Measurements from ENCODE around the gene FLACC1. TPM values are rescaled to one million over a fixed set of nuclear protein-coding genes. Genes with fewer than 3 reads are reported as not detected.

FLACC1 gene
- total RNA-seq, 1 experiment from 2014 or later = 0.17 TPM

- ATAC-seq (peak; percentile 15), DNase-seq (ENCODE audit: low spot score) (no peak)
- TF ChIP-seq AR (CRISPR knock-in tag; IDR thresholded peaks at IDR 0.05) = no peak
- TF ChIP-seq, protein P1, sequence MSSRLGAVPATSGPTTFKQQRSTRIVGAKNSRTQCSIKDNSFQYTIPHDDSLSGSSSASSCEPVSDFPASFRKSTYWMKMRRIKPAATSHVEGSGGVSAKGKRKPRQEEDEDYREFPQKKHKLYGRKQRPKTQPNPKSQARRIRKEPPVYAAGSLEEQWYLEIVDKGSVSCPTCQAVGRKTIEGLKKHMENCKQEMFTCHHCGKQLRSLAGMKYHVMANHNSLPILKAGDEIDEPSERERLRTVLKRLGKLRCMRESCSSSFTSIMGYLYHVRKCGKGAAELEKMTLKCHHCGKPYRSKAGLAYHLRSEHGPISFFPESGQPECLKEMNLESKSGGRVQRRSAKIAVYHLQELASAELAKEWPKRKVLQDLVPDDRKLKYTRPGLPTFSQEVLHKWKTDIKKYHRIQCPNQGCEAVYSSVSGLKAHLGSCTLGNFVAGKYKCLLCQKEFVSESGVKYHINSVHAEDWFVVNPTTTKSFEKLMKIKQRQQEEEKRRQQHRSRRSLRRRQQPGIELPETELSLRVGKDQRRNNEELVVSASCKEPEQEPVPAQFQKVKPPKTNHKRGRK (CRISPR knock-in tag; IDR thresholded peaks at IDR 0.05; ENCODE audit: borderline replicate concordance) = no peak
- TF ChIP-seq SMAD4 (CRISPR knock-in tag; IDR thresholded peaks at IDR 0.05) = no peak
- TF ChIP-seq, protein P2, sequence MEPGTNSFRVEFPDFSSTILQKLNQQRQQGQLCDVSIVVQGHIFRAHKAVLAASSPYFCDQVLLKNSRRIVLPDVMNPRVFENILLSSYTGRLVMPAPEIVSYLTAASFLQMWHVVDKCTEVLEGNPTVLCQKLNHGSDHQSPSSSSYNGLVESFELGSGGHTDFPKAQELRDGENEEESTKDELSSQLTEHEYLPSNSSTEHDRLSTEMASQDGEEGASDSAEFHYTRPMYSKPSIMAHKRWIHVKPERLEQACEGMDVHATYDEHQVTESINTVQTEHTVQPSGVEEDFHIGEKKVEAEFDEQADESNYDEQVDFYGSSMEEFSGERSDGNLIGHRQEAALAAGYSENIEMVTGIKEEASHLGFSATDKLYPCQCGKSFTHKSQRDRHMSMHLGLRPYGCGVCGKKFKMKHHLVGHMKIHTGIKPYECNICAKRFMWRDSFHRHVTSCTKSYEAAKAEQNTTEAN (CRISPR knock-in tag; IDR thresholded peaks at IDR 0.05) = no peak
- TF ChIP-seq, protein P3, sequence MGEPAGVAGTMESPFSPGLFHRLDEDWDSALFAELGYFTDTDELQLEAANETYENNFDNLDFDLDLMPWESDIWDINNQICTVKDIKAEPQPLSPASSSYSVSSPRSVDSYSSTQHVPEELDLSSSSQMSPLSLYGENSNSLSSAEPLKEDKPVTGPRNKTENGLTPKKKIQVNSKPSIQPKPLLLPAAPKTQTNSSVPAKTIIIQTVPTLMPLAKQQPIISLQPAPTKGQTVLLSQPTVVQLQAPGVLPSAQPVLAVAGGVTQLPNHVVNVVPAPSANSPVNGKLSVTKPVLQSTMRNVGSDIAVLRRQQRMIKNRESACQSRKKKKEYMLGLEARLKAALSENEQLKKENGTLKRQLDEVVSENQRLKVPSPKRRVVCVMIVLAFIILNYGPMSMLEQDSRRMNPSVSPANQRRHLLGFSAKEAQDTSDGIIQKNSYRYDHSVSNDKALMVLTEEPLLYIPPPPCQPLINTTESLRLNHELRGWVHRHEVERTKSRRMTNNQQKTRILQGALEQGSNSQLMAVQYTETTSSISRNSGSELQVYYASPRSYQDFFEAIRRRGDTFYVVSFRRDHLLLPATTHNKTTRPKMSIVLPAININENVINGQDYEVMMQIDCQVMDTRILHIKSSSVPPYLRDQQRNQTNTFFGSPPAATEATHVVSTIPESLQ (CRISPR knock-in tag; IDR thresholded peaks at IDR 0.05) = no peak
- TF ChIP-seq ZNF232 (CRISPR knock-in tag; IDR thresholded peaks at IDR 0.05) = 0 out of 2 replicates have a peak, but pooled peaks have one; percentile 22
- no peak for TF ChIP-seq CREM (CRISPR knock-in tag; IDR thresholded peaks at IDR 0.05)
- TF ChIP-seq, protein P4, sequence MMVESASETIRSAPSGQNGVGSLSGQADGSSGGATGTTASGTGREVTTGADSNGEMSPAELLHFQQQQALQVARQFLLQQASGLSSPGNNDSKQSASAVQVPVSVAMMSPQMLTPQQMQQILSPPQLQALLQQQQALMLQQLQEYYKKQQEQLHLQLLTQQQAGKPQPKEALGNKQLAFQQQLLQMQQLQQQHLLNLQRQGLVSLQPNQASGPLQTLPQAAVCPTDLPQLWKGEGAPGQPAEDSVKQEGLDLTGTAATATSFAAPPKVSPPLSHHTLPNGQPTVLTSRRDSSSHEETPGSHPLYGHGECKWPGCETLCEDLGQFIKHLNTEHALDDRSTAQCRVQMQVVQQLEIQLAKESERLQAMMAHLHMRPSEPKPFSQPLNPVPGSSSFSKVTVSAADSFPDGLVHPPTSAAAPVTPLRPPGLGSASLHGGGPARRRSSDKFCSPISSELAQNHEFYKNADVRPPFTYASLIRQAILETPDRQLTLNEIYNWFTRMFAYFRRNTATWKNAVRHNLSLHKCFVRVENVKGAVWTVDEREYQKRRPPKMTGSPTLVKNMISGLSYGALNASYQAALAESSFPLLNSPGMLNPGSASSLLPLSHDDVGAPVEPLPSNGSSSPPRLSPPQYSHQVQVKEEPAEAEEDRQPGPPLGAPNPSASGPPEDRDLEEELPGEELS (CRISPR knock-in tag; IDR thresholded peaks at IDR 0.05) = 0 out of 2 replicates have a peak, but pooled peaks have one; percentile 32
- TF ChIP-seq NR1H2 (CRISPR knock-in tag; IDR thresholded peaks at IDR 0.05) = no peak
- no peak for TF ChIP-seq CBFB (CRISPR knock-in tag; IDR thresholded peaks at IDR 0.05; ENCODE audit: low read depth)
- TF ChIP-seq RELA (CRISPR knock-in tag; IDR thresholded peaks at IDR 0.05; ENCODE audit: borderline replicate concordance) = no peak
- TF ChIP-seq SP1 (CRISPR knock-in tag; conservative IDR thresholded peaks at IDR 0.05) = no peak
- TF ChIP-seq, protein P5, sequence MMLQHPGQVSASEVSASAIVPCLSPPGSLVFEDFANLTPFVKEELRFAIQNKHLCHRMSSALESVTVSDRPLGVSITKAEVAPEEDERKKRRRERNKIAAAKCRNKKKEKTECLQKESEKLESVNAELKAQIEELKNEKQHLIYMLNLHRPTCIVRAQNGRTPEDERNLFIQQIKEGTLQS (CRISPR knock-in tag; conservative IDR thresholded peaks at IDR 0.05) = no peak
- TF ChIP-seq, protein P6, sequence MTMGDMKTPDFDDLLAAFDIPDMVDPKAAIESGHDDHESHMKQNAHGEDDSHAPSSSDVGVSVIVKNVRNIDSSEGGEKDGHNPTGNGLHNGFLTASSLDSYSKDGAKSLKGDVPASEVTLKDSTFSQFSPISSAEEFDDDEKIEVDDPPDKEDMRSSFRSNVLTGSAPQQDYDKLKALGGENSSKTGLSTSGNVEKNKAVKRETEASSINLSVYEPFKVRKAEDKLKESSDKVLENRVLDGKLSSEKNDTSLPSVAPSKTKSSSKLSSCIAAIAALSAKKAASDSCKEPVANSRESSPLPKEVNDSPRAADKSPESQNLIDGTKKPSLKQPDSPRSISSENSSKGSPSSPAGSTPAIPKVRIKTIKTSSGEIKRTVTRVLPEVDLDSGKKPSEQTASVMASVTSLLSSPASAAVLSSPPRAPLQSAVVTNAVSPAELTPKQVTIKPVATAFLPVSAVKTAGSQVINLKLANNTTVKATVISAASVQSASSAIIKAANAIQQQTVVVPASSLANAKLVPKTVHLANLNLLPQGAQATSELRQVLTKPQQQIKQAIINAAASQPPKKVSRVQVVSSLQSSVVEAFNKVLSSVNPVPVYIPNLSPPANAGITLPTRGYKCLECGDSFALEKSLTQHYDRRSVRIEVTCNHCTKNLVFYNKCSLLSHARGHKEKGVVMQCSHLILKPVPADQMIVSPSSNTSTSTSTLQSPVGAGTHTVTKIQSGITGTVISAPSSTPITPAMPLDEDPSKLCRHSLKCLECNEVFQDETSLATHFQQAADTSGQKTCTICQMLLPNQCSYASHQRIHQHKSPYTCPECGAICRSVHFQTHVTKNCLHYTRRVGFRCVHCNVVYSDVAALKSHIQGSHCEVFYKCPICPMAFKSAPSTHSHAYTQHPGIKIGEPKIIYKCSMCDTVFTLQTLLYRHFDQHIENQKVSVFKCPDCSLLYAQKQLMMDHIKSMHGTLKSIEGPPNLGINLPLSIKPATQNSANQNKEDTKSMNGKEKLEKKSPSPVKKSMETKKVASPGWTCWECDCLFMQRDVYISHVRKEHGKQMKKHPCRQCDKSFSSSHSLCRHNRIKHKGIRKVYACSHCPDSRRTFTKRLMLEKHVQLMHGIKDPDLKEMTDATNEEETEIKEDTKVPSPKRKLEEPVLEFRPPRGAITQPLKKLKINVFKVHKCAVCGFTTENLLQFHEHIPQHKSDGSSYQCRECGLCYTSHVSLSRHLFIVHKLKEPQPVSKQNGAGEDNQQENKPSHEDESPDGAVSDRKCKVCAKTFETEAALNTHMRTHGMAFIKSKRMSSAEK (CRISPR knock-in tag; IDR thresholded peaks at IDR 0.05; ENCODE audit: borderline replicate concordance) = no peak
- TF ChIP-seq, protein P7, sequence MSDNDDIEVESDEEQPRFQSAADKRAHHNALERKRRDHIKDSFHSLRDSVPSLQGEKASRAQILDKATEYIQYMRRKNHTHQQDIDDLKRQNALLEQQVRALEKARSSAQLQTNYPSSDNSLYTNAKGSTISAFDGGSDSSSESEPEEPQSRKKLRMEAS (CRISPR knock-in tag; IDR thresholded peaks at IDR 0.05) = peak; percentile 82; the same call in 1 of the 2 replicates
- 0 out of 2 replicates have a peak, but pooled peaks have one; percentile 30 for TF ChIP-seq ETV6 (CRISPR knock-in tag; IDR thresholded peaks at IDR 0.05)
- TF ChIP-seq USF1 (CRISPR knock-in tag; IDR thresholded peaks at IDR 0.05) = no peak
- no peak for TF ChIP-seq MXD4 (CRISPR knock-in tag; IDR thresholded peaks at IDR 0.05; ENCODE audit: borderline replicate concordance)
- 0 out of 2 replicates have a peak, but pooled peaks have one; percentile 35 for TF ChIP-seq ZNF423 (CRISPR knock-in tag; IDR thresholded peaks at IDR 0.05)
- Mint-ChIP-seq H3K4me3 (peak overlapping the region; percentile 56), H3K27ac (peak overlapping the region; percentile 65), H3K27me3 (ENCODE audit: low read depth) (no peaks in the 10 kb centered on the region), H3K9me3 (no peaks in the 10 kb centered on the region), H3K4me1 (peaks cover 33% of the 10 kb centered on the region), H3K36me3 (no peaks in the 10 kb centered on the region)
- POLR2A ChIA-PET = no interaction called here
- CTCF ChIA-PET = interaction anchor here (1.5 kb wide), 1 partner anchor 26 kb away, joined by 3 read pairs; no protein-coding TSS in a partner anchor
These were observed 99.0 kb downstream of the FLACC1 start for GRCh38 chr2:201257956-201258665.
